HG03060 (cell line): Measurements from ENCODE around the gene ZBTB20.
"Not testable (repeated sequence)": the region's sequence is repeated elsewhere in the genome, so short reads cannot be mapped to it uniquely, and the experiment has no call there.

Experiments used
- ATAC-seq: cut with Tn5 transposase; IDR thresholded peaks from one replicate; pipeline ENCODE4 v1.9.1; 2021; ENCODE audit warnings: low read depth, moderate number of reproducible peaks; ENCODE audit not compliant: unreplicated experiment

ZBTB20 gene

GRCh38 chr3:114847564-114847963, 299.5 kb downstream of the ZBTB20 start:
- ATAC-seq, result no peak

- no peak for ATAC-seq
These were observed 300.3 kb downstream of the ZBTB20 start for GRCh38 chr3:114846779-114847178.

GRCh38 chr3:114846252-114846651, 300.8 kb downstream of the ZBTB20 start:
- no peak for ATAC-seq

- ATAC-seq, result no peak
These were observed 305.6 kb downstream of the ZBTB20 start for GRCh38 chr3:114841515-114841914.

GRCh38 chr3:114839476-114839875, 307.6 kb downstream of the ZBTB20 start:
- ATAC-seq, result no peak

GRCh38 chr3:114838025-114838424, 309.1 kb downstream of the ZBTB20 start:
- no peak for ATAC-seq

- ATAC-seq, result no peak
These were observed 312.7 kb downstream of the ZBTB20 start for GRCh38 chr3:114834175-114834940.

- ATAC-seq, result no peak
These were observed 315.2 kb downstream of the ZBTB20 start for GRCh38 chr3:114831861-114832260.

GRCh38 chr3:114830652-114831051, 316.4 kb downstream of the ZBTB20 start:
- ATAC-seq, result no peak

- ATAC-seq, result no peak
These were observed 317.3 kb downstream of the ZBTB20 start for GRCh38 chr3:114829783-114830182.

- no peak for ATAC-seq
These were observed 319.6 kb downstream of the ZBTB20 start for GRCh38 chr3:114827495-114827894.

GRCh38 chr3:114824014-114824413, 323.1 kb downstream of the ZBTB20 start:
- ATAC-seq, result no peak

GRCh38 chr3:114823061-114823460, 324.0 kb downstream of the ZBTB20 start:
- ATAC-seq, result no peak

- no peak for ATAC-seq
These were observed 331.0 kb downstream of the ZBTB20 start for GRCh38 chr3:114816052-114816451.

GRCh38 chr3:114812541-114813238, 334.4 kb downstream of the ZBTB20 start:
- ATAC-seq, result not testable (repeated sequence)

- peak; percentile 99 for ATAC-seq
These were observed 337.2 kb downstream of the ZBTB20 start for GRCh38 chr3:114809668-114810413.

GRCh38 chr3:114804099-114804498, 343.0 kb downstream of the ZBTB20 start:
- ATAC-seq, result no peak

GRCh38 chr3:114803042-114803695, 343.9 kb downstream of the ZBTB20 start:
- ATAC-seq, result no peak

- ATAC-seq, result no peak
These were observed 346.6 kb downstream of the ZBTB20 start for GRCh38 chr3:114800272-114801031.

GRCh38 chr3:114799816-114800215, 347.3 kb downstream of the ZBTB20 start:
- no peak for ATAC-seq
